Hematopoietic multipotent progenitor cell treated with erythropoietin and hydrocortisone succinate and interleukin-3 and kit ligand, for 17 days (in vitro differentiated cells): ENCODE data around the gene ZNF169.
"Not testable (repeated sequence)": the region's sequence is repeated elsewhere in the genome, so short reads cannot be mapped to it uniquely, and the experiment has no call there.

Experiments used
- DNase-seq: peaks from one replicate; pipeline ENCODE4 v3.0.0-alpha.2; 2015; ENCODE audit warnings: low spot score

The ZNF169 gene

DNA sequence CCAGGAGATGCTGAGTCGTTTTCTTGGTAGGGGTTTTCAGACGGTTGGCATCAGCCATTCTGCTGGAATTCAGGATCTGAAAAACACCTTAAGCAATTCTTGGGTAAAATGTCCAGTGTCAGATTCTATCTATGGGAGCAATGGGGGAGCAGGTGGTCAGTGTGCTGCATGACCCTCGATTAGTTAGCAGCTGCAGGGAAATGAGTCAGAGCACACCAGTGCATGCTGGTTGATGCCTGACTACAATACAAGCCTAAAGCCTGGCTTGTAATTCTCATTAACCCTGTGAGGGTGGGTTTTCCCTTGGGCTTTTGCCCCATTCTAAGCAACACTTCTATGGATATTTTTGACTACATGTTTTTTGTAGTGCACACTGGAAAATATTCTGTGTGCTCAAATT lies 89.7 kb downstream of the ZNF169 start:
- not testable (repeated sequence) for DNase-seq
